ENCODE results near the gene RAB27B. TPM values are rescaled to one million over a fixed set of nuclear protein-coding genes. Genes with fewer than 3 reads are reported as not detected.

The RAB27B gene
- total RNA-seq, 1 experiment from 2014 or later, result 0.87 TPM

- TF ChIP-seq, protein P1, sequence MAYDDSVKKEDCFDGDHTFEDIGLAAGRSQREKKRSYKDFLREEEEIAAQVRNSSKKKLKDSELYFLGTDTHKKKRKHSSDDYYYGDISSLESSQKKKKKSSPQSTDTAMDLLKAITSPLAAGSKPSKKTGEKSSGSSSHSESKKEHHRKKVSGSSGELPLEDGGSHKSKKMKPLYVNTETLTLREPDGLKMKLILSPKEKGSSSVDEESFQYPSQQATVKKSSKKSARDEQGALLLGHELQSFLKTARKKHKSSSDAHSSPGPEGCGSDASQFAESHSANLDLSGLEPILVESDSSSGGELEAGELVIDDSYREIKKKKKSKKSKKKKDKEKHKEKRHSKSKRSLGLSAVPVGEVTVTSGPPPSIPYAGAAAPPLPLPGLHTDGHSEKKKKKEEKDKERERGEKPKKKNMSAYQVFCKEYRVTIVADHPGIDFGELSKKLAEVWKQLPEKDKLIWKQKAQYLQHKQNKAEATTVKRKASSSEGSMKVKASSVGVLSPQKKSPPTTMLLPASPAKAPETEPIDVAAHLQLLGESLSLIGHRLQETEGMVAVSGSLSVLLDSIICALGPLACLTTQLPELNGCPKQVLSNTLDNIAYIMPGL (CRISPR knock-in tag; IDR thresholded peaks at IDR 0.05), result no peak
- TF ChIP-seq, protein P2, sequence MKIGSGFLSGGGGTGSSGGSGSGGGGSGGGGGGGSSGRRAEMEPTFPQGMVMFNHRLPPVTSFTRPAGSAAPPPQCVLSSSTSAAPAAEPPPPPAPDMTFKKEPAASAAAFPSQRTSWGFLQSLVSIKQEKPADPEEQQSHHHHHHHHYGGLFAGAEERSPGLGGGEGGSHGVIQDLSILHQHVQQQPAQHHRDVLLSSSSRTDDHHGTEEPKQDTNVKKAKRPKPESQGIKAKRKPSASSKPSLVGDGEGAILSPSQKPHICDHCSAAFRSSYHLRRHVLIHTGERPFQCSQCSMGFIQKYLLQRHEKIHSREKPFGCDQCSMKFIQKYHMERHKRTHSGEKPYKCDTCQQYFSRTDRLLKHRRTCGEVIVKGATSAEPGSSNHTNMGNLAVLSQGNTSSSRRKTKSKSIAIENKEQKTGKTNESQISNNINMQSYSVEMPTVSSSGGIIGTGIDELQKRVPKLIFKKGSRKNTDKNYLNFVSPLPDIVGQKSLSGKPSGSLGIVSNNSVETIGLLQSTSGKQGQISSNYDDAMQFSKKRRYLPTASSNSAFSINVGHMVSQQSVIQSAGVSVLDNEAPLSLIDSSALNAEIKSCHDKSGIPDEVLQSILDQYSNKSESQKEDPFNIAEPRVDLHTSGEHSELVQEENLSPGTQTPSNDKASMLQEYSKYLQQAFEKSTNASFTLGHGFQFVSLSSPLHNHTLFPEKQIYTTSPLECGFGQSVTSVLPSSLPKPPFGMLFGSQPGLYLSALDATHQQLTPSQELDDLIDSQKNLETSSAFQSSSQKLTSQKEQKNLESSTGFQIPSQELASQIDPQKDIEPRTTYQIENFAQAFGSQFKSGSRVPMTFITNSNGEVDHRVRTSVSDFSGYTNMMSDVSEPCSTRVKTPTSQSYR (CRISPR knock-in tag; IDR thresholded peaks at IDR 0.05), result no peak
- no peak for TF ChIP-seq ZNF219 (CRISPR knock-in tag; IDR thresholded peaks at IDR 0.05; ENCODE audit: borderline replicate concordance)
- no peak for TF ChIP-seq SP1 (CRISPR knock-in tag; conservative IDR thresholded peaks at IDR 0.05)
- TF ChIP-seq, protein P3, sequence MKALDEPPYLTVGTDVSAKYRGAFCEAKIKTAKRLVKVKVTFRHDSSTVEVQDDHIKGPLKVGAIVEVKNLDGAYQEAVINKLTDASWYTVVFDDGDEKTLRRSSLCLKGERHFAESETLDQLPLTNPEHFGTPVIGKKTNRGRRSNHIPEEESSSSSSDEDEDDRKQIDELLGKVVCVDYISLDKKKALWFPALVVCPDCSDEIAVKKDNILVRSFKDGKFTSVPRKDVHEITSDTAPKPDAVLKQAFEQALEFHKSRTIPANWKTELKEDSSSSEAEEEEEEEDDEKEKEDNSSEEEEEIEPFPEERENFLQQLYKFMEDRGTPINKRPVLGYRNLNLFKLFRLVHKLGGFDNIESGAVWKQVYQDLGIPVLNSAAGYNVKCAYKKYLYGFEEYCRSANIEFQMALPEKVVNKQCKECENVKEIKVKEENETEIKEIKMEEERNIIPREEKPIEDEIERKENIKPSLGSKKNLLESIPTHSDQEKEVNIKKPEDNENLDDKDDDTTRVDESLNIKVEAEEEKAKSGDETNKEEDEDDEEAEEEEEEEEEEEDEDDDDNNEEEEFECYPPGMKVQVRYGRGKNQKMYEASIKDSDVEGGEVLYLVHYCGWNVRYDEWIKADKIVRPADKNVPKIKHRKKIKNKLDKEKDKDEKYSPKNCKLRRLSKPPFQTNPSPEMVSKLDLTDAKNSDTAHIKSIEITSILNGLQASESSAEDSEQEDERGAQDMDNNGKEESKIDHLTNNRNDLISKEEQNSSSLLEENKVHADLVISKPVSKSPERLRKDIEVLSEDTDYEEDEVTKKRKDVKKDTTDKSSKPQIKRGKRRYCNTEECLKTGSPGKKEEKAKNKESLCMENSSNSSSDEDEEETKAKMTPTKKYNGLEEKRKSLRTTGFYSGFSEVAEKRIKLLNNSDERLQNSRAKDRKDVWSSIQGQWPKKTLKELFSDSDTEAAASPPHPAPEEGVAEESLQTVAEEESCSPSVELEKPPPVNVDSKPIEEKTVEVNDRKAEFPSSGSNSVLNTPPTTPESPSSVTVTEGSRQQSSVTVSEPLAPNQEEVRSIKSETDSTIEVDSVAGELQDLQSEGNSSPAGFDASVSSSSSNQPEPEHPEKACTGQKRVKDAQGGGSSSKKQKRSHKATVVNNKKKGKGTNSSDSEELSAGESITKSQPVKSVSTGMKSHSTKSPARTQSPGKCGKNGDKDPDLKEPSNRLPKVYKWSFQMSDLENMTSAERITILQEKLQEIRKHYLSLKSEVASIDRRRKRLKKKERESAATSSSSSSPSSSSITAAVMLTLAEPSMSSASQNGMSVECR (CRISPR knock-in tag; IDR thresholded peaks at IDR 0.05; ENCODE audit: borderline replicate concordance), result no peak
- TF ChIP-seq, protein P4, sequence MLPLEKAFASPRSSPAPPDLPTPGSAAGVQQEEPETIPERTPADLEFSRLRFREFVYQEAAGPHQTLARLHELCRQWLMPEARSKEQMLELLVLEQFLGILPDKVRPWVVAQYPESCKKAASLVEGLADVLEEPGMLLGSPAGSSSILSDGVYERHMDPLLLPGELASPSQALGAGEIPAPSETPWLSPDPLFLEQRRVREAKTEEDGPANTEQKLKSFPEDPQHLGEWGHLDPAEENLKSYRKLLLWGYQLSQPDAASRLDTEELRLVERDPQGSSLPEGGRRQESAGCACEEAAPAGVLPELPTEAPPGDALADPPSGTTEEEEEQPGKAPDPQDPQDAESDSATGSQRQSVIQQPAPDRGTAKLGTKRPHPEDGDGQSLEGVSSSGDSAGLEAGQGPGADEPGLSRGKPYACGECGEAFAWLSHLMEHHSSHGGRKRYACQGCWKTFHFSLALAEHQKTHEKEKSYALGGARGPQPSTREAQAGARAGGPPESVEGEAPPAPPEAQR (CRISPR knock-in tag; IDR thresholded peaks at IDR 0.05), result no peak
- TF ChIP-seq, protein P5, sequence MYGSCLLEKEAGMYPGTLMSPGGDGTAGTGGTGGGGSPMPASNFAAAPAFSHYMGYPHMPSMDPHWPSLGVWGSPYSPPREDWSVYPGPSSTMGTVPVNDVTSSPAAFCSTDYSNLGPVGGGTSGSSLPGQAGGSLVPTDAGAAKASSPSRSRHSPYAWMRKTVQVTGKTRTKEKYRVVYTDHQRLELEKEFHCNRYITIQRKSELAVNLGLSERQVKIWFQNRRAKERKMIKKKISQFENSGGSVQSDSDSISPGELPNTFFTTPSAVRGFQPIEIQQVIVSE (CRISPR knock-in tag; IDR thresholded peaks at IDR 0.05; ENCODE audit: borderline replicate concordance), result no peak
These were observed 102.9 kb downstream of the RAB27B start (continued) for GRCh38 chr18:54931152-54931551.

DNA sequence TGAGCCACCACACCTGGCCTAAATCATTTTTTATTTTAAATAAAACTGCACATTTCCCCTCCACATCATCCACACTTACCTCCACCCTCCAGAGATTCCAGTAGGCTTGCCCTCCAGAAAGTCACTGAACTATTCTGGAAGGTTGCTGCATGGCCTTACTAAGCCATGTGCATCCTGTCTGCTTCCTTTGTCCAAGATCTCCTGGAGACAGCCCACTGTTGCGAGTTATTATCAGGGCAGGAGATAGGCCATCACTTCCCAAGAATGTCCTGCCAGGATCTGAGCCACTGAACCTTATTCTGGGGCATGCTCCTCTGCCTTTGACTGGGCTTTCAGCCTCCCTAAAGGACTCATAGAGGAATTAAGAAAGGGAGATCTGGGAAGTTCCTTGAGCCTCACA is 104.2 kb downstream of the RAB27B start:
- no peaks in the 10 kb centered on the region for H3K9me3 Mint-ChIP-seq
- CTCF ChIA-PET, result no interaction called here
- H3K4me3 Mint-ChIP-seq, result no peak overlapping the region
- no peak for ATAC-seq
- POLR2A ChIA-PET, result no interaction called here
- no peaks in the 10 kb centered on the region for H3K36me3 Mint-ChIP-seq
- no peaks in the 10 kb centered on the region for H3K27me3 Mint-ChIP-seq (ENCODE audit: low read depth)
- no peak for DNase-seq (ENCODE audit: low spot score)
- H3K4me1 Mint-ChIP-seq, result no peaks in the 10 kb centered on the region
- no peak overlapping the region for H3K27ac Mint-ChIP-seq
- TF ChIP-seq MYBL2 (CRISPR knock-in tag; IDR thresholded peaks at IDR 0.05) (no peak), NFYB (CRISPR knock-in tag; conservative IDR thresholded peaks at IDR 0.05; ENCODE audit: low read depth) (no peak), TEAD4 (CRISPR knock-in tag; IDR thresholded peaks at IDR 0.05) (no peak), TEAD1 (CRISPR knock-in tag; IDR thresholded peaks at IDR 0.05) (no peak), ZNF121 (CRISPR knock-in tag; IDR thresholded peaks at IDR 0.05) (no peak), ESRRA (CRISPR knock-in tag; IDR thresholded peaks at IDR 0.05; ENCODE audit: borderline replicate concordance) (no peak), RORB (CRISPR knock-in tag; IDR thresholded peaks at IDR 0.05) (no peak), ZNF671 (CRISPR knock-in tag; IDR thresholded peaks at IDR 0.05) (no peak), SOX15 (CRISPR knock-in tag; IDR thresholded peaks at IDR 0.05) (no peak), TP53 (CRISPR knock-in tag; IDR thresholded peaks at IDR 0.05) (no peak)
- TF ChIP-seq, protein P6, sequence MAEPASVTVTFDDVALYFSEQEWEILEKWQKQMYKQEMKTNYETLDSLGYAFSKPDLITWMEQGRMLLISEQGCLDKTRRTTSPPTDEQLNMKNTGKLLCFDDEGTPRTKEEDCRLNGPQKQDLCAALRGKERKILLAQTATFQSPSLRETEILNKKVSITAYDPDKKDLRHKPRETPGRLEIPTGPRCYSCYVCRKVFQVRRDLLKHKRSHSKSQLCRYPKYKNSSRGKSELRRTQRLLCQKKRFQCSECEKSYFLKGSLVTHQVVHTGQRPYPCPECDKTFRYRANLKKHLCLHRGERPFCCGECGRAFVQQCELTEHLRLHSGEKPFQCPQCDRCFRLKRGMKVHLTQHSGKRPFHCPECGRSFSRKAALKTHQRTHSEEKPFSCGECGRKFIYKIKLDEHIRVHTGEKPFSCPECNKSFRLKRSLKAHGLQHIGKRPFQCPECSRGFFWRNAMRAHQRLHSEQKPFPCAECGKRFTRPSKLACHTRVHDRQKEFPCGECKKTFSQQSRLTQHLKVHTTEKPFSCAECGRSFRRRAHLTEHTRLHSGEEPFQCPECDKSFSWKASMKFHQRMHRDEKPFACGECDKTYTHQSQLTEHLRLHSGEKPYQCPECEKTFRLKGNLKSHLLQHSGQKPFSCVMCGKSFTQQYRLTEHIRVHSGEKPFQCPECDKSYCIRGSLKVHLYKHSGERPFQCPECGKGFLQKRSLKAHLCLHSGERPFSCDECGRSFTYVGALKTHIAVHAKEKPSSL (CRISPR knock-in tag; conservative IDR thresholded peaks at IDR 0.05), result no peak
- TF ChIP-seq, protein P7, sequence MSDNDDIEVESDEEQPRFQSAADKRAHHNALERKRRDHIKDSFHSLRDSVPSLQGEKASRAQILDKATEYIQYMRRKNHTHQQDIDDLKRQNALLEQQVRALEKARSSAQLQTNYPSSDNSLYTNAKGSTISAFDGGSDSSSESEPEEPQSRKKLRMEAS (CRISPR knock-in tag; IDR thresholded peaks at IDR 0.05), result no peak
- TF ChIP-seq, protein P4 (CRISPR knock-in tag; IDR thresholded peaks at IDR 0.05), result no peak

Data from WTC11 (cell line).